Keratinocyte (primary cell): ENCODE results near the gene SMARCAL1. TPM values are rescaled to one million over a fixed set of nuclear protein-coding genes. Genes with fewer than 3 reads are reported as not detected.

Experiments used
- DNase-seq: peaks from one replicate; pipeline ENCODE4 v3.0.0-alpha.2; 2011; ENCODE audit warnings: low read depth, missing footprints, low spot score
- FAIRE-seq: peaks from 2 replicates; lab custom pipeline; 2011; peaks lifted over from hg19 to GRCh38; lab: Jason Lieb, UNC
- H2AFZ ChIP-seq: 2 replicates; pipeline ENCODE4 v1.6.0; 2012; ENCODE audit warnings: low read length, control low read depth, inconsistent platforms; ENCODE audit not compliant: control insufficient read depth
- H3K27ac ChIP-seq: 2 replicates; pipeline ENCODE4 v1.5.1; 2011; ENCODE audit warnings: low read length; ENCODE audit not compliant: control insufficient read depth, insufficient read depth
- H3K27me3 ChIP-seq: 3 replicates; pipeline ENCODE4 v1.6.0; 2011; ENCODE audit warnings: low read length; ENCODE audit not compliant: control insufficient read depth, insufficient read depth; ENCODE audit errors: extremely low read depth
- H3K36me3 ChIP-seq, 2 experiments: 2 replicates in 1 of 2; 3 replicates in 1 of 2; pipeline ENCODE4 v1.5.1; 2011; ENCODE audit warnings: low read length in 2 of 2, mild to moderate bottlenecking in 1 of 2; ENCODE audit not compliant: control insufficient read depth in 2 of 2, insufficient read depth in 2 of 2; ENCODE audit errors: extremely low read depth in 1 of 2
- H3K4me1 ChIP-seq: 3 replicates; pipeline ENCODE4 v1.5.1; 2011; ENCODE audit warnings: low read length; ENCODE audit not compliant: control insufficient read depth, insufficient read depth; ENCODE audit errors: extremely low read depth
- H3K4me2 ChIP-seq: 3 replicates; pipeline ENCODE4 v1.6.0; 2011; ENCODE audit warnings: low read depth, low read length; ENCODE audit not compliant: control insufficient read depth, insufficient read depth; ENCODE audit errors: extremely low read depth
- H3K4me3 ChIP-seq, 3 experiments: fragments of 200-600 bp in 1 of 3; sonication (generic) in 1 of 3; 2 replicates in 2 of 3; 3 replicates in 1 of 3; pipeline ENCODE4 v1.5.1; 2011 to 2016; ENCODE audit warnings: low read length in 3 of 3, mild to moderate bottlenecking in 3 of 3, control low read depth in 2 of 3, inconsistent platforms in 1 of 3, low read depth in 1 of 3, mixed read lengths in 1 of 3, mixed run types in 1 of 3, moderate library complexity in 1 of 3; ENCODE audit not compliant: control insufficient read depth in 2 of 3, insufficient read depth in 2 of 3; ENCODE audit errors: extremely low read depth in 1 of 3
- H3K79me2 ChIP-seq: 2 replicates; pipeline ENCODE4 v1.6.0; 2012; ENCODE audit warnings: low read length; ENCODE audit not compliant: control insufficient read depth, insufficient read depth
- H3K9ac ChIP-seq: 3 replicates; pipeline ENCODE4 v1.6.0; 2011; ENCODE audit warnings: low read length; ENCODE audit not compliant: control insufficient read depth, insufficient read depth; ENCODE audit errors: extremely low read depth
- H3K9me1 ChIP-seq: 3 replicates; pipeline ENCODE4 v1.6.0; 2011; ENCODE audit warnings: low read length; ENCODE audit not compliant: control insufficient read depth, insufficient read depth; ENCODE audit errors: extremely low read depth
- H3K9me3 ChIP-seq: 2 replicates; pipeline ENCODE4 v1.5.1; 2012; ENCODE audit warnings: low read depth, low read length; ENCODE audit not compliant: control insufficient read depth
- H4K20me1 ChIP-seq: 3 replicates; pipeline ENCODE4 v1.6.0; 2011; ENCODE audit warnings: low read length; ENCODE audit not compliant: control insufficient read depth, insufficient read depth; ENCODE audit errors: extremely low read depth
- EZH2 ChIP-seq: IDR thresholded peaks from one replicate; pipeline ENCODE4 v1.6.1; 2012; ENCODE audit warnings: inconsistent platforms, mild to moderate bottlenecking, low read length, moderate library complexity
- dilution Hi-C: fragments of 300-500 bp; cut with MboI; formaldehyde crosslinking; loops from one replicate; pipeline ENCODE4 v1.7.0; 2020; ENCODE audit warnings: low sequenced_read_pairs; ENCODE audit not compliant: extremely low pct_ligation_motif_present
- polyA plus RNA-seq, 5 experiments: library from polyadenylated mRNA; depleted of rRNA in 3 of 5; stranded (reverse) in 3 of 5; stranded (forward) in 1 of 5; unstranded in 1 of 5; fragments of >200 nt; gene quantifications; 1 replicate in 1 of 5; 2 replicates in 3 of 5; 3 replicates in 1 of 5; pipeline versions ENCODE4 v1.2.1 to v1.2.3, GENCODE V29; 2011 to 2012; ENCODE audit warnings: missing spikeins in 2 of 5, low read depth in 1 of 5, low replicate concordance in 1 of 5
- TF ChIP-seq, protein P1 (sequence below), 3 experiments: IDR thresholded peaks in 1 of 3; conservative IDR thresholded peaks in 1 of 3; optimal IDR thresholded peaks in 1 of 3; 2 replicates in 2 of 3; 3 replicates in 1 of 3; pipeline versions ENCODE3 to v1.5.1; 2011; ENCODE audit warnings: low read length in 3 of 3, mild to moderate bottlenecking in 3 of 3, moderate library complexity in 2 of 3, control low read depth in 1 of 3, inconsistent platforms in 1 of 3; ENCODE audit not compliant: insufficient read depth in 2 of 3; ENCODE audit errors: extremely low read depth in 1 of 3

The SMARCAL1 gene
- polyA plus RNA-seq, 1 donor (not counting 4 experiments of a cell fraction or from before 2014, with no cell fraction given): 26.3 TPM

DNA sequence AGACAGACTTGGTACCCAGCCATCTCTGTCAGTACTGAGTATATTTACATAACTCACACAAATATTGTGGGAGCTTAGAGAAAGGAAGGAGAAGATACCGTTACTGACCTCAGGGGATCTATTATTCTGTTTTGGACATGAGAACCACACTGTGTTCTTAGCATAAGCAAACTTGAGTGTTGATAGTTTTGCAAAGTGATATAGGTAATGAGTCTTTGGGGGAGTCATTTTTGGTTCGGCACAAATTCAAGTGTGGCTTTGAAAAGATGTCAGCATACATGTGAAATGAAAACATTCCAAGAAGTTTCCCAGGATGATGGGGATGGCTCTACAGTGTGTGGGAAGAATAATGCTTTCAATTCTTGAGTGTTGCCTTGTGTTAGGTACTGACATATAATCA is 24.1 kb downstream of the SMARCAL1 start:
- no peak for FAIRE-seq
- TF ChIP-seq EZH2: no peak
- TF ChIP-seq, protein P1, sequence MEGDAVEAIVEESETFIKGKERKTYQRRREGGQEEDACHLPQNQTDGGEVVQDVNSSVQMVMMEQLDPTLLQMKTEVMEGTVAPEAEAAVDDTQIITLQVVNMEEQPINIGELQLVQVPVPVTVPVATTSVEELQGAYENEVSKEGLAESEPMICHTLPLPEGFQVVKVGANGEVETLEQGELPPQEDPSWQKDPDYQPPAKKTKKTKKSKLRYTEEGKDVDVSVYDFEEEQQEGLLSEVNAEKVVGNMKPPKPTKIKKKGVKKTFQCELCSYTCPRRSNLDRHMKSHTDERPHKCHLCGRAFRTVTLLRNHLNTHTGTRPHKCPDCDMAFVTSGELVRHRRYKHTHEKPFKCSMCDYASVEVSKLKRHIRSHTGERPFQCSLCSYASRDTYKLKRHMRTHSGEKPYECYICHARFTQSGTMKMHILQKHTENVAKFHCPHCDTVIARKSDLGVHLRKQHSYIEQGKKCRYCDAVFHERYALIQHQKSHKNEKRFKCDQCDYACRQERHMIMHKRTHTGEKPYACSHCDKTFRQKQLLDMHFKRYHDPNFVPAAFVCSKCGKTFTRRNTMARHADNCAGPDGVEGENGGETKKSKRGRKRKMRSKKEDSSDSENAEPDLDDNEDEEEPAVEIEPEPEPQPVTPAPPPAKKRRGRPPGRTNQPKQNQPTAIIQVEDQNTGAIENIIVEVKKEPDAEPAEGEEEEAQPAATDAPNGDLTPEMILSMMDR (optimal IDR thresholded peaks at IDR 0.05 in 1 of 3, IDR thresholded peaks at IDR 0.05 in 1 of 3, conservative IDR thresholded peaks at IDR 0.05 in 1 of 3; ENCODE audit: extremely low read depth in 1 of 3, insufficient read depth in 2 of 3, low read length in 3 of 3): no peak
- Histone ChIP-seq H3K4me3 (no peak overlapping the region), H3K4me2 (no peak overlapping the region), H3K36me3 (peaks cover 18 to 44% of the 10 kb centered on the region in 2 experiments), H3K9me1 (no peaks in the 10 kb centered on the region), H3K4me1 (no peaks in the 10 kb centered on the region), H3K27ac (no peak overlapping the region), H4K20me1 (no peaks in the 10 kb centered on the region), H3K9ac (no peak overlapping the region), H3K79me2 (no peaks in the 10 kb centered on the region), H2AFZ (no peak overlapping the region), H3K27me3 (no peaks in the 10 kb centered on the region), H3K9me3 (no peaks in the 10 kb centered on the region)
- dilution Hi-C loops: no loop called here
- DNase-seq: no peak

DNA sequence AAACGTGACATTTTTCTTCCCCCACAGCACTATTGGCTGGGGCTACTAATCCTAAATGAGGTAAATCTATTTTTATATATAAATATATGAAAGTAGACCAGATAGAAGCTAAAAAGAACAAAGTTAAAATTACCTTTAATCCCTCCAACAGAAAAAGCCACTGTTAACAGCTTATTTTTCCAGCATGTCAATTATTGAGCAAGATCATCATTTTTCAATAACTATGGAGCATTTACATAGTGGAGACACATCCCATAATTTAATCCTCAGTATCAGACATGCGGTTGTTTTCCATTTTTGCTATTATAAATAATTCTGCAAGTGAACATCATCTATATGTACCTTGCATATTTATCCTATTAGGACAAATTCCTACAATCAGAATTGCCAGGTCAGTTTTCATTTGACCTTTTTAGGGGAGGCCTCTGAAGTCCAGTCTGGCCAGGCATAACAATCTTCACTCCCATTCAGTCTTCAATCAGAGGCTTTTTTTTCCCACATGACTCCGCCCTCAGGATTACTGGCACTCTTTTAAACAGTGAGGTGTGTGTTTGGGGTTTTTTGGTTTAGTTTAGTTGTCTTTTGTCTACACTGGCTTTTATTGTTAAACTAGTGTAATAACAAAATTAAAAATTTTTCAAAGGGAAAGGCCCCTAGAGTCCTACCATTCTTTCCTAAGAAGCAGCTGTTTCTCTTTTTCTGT is 29.2 kb downstream of the SMARCAL1 start:
- no peaks in the 10 kb centered on the region for H3K27me3 ChIP-seq
- no peaks in the 10 kb centered on the region for H3K9me3 ChIP-seq
- H2AFZ ChIP-seq: no peak overlapping the region
- peaks cover 16 to 17% of the 10 kb centered on the region in 2 experiments for H3K36me3 ChIP-seq
- no peak overlapping the region for H3K4me3 ChIP-seq
- no peak for DNase-seq
- H3K4me2 ChIP-seq: no peak overlapping the region
- no peak overlapping the region for H3K9ac ChIP-seq
- no peaks in the 10 kb centered on the region for H3K4me1 ChIP-seq
- TF ChIP-seq, protein P1 (optimal IDR thresholded peaks at IDR 0.05 in 1 of 3, IDR thresholded peaks at IDR 0.05 in 1 of 3, conservative IDR thresholded peaks at IDR 0.05 in 1 of 3; ENCODE audit: extremely low read depth in 1 of 3, insufficient read depth in 2 of 3, low read length in 3 of 3): no peak
- TF ChIP-seq EZH2: no peak
- FAIRE-seq: no peak
- H3K9me1 ChIP-seq: no peaks in the 10 kb centered on the region
- dilution Hi-C loops: no loop called here
- no peaks in the 10 kb centered on the region for H4K20me1 ChIP-seq
- H3K27ac ChIP-seq: no peak overlapping the region
- H3K79me2 ChIP-seq: no peaks in the 10 kb centered on the region
